ENCODE measurements around the gene KERA. TPM values are rescaled to one million over a fixed set of nuclear protein-coding genes. Genes with fewer than 3 reads are reported as not detected.

KERA gene
- total RNA-seq, 1 donor from 2014 or later: not detected

DNA sequence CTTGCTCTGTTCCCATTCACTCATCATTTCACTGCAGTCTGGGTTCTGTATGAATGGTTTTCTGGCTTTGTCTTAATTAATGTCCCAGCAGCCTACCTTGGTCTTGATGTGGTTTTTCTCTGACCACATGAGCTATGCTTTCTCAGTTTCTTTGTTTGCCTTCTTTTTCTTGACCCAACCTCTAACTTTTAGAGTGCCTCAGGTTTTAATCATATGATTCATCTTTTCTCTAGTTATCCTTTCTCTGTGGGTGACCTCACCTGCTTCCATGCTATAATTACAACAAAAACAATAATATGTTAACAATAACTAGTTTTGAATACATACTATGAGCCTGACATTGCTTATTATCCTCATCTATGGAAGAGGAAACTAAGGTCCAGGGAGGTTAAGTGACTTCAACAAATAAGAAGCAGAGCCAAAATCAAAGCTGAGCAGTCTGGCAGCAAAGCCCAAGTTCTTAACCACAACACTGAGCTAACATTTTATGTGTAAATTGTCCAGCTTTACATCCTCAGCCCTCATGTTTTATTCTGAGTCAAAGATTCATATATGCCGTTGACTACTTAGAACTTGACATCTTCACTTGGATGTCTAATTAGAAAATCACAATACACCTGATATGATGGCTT is 48.4 kb downstream of the KERA start:
- Histone ChIP-seq H3K27ac (no peak overlapping the region), H3K36me3 (no peaks in the 10 kb centered on the region), H3K4me1 (no peaks in the 10 kb centered on the region), H3K9me3 (no peaks in the 10 kb centered on the region), H3K27me3 (ENCODE audit: low read depth) (no peaks in the 10 kb centered on the region), H3K4me3 (no peak overlapping the region)
- intact Hi-C loops (cut with DNase I): no loop called here
- DNase-seq (no peak), ATAC-seq (no peak)
- TF ChIP-seq CTCF (IDR thresholded peaks at IDR 0.05): no peak

DNA sequence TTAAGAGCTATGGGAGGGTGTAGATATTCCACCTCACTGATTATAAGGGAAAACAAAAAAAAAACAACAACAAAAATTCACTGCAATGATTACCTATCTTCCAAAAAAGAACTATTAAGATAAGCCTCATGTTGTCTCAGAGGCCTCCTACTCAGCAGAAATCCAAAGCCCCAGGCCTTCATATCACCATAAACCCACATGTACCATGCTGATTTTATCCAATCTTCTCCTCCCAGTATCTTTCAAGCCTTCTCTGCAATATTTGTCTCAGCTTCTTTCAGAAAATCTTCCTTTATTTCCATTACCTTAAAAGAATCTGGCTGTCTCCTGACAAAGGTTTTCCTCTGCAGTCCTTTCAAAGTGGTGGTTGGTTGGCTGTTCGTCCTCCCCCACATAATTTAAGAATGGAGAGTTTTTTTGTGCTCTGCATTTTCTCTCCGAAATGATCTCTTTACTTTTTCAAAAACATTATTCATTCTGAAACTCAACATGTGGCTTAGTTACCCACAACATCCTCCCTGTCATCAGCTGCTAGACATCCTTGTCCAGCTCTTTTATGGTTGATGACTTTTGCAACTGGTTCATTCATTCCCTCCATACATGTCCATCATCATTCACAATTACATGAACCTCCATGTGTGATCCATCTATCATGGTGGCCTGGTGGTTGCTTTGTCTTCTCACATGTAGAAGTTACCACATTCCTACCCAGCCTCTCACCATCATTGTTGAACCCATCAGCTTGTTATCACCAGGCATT is 50.1 kb downstream of the KERA start:
- TF ChIP-seq CTCF (IDR thresholded peaks at IDR 0.05): no peak
- ATAC-seq: no peak
- intact Hi-C loops (cut with DNase I): no loop called here
- no peaks in the 10 kb centered on the region for H3K36me3 ChIP-seq
- DNase-seq: no peak
- H3K9me3 ChIP-seq: no peaks in the 10 kb centered on the region
- no peak overlapping the region for H3K4me3 ChIP-seq
- no peaks in the 10 kb centered on the region for H3K4me1 ChIP-seq
- H3K27ac ChIP-seq: no peak overlapping the region
- no peaks in the 10 kb centered on the region for H3K27me3 ChIP-seq (ENCODE audit: low read depth)

- ATAC-seq: no peak
- H3K9me3 ChIP-seq: no peaks in the 10 kb centered on the region
- no peaks in the 10 kb centered on the region for H3K4me1 ChIP-seq
- DNase-seq: no peak
- no peak within 1 kb of the TSS for H3K27ac ChIP-seq
- no peak within 1 kb of the TSS for H3K4me3 ChIP-seq
- intact Hi-C loops (cut with DNase I): no loop called here
- TF ChIP-seq CTCF (IDR thresholded peaks at IDR 0.05): no peak
- H3K36me3 ChIP-seq: no peaks in the 10 kb centered on the region
- H3K27me3 ChIP-seq (ENCODE audit: low read depth): no peaks in the 10 kb centered on the region
Observed at GRCh38 chr12:91004872-91005271, 53.0 kb downstream of the KERA start, which contains the start of gene EPYC. TSS of gene EPYC (minus strand) at chr12:91004972. CDS start at chr12:91002565, 2,407 bp downstream.

DNA sequence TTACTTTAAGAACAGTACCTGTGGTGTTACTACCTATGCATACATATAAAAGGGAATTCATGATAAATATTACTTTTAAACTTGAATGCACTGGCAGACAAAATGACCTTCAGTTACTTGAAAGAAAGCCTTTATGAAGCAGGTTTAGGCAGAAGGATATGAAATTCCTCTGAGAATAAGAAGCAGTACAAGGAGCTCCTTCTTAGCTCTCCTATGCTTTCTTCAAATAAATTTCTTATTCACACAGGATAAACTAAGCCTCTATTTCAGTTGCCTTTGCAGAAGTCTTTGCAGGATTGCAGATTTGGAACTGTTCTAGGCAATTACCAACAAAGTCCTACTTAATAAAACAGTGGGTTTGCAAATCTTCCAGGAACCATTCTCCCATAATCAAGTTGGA is 54.1 kb downstream of the KERA start:
- Histone ChIP-seq H3K4me3 (no peak overlapping the region), H3K27ac (no peak overlapping the region), H3K27me3 (ENCODE audit: low read depth) (no peaks in the 10 kb centered on the region), H3K36me3 (no peaks in the 10 kb centered on the region), H3K9me3 (no peaks in the 10 kb centered on the region), H3K4me1 (no peaks in the 10 kb centered on the region)
- ATAC-seq (no peak), DNase-seq (no peak)
- intact Hi-C loops (cut with DNase I): no loop called here
- no peak for TF ChIP-seq CTCF (IDR thresholded peaks at IDR 0.05)

DNA sequence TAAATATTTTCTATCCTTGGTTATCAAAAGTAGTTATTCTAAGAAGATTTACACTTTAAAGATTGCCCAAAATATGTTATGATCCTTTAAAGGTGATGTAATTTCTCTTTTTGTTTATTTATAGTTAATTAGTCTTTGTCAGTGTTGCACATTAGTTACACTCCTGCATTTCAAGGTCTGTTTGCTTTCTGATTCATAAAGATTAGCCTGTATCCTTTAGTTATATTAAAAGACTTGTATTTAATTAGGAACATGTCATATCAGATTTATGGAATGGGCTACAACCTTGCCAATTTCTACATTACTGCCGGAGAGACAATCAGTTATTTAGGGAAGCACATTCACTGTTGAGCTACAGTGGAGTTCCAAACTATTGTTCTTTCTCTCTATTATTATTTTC is 56.5 kb downstream of the KERA start:
- DNase-seq: no peak
- TF ChIP-seq CTCF (IDR thresholded peaks at IDR 0.05): no peak
- H3K27ac ChIP-seq: no peak overlapping the region
- H3K27me3 ChIP-seq (ENCODE audit: low read depth): no peaks in the 10 kb centered on the region
- intact Hi-C loops (cut with DNase I): no loop called here
- ATAC-seq: no peak
- H3K36me3 ChIP-seq: no peaks in the 10 kb centered on the region
- H3K9me3 ChIP-seq: no peaks in the 10 kb centered on the region
- H3K4me3 ChIP-seq: no peak overlapping the region
- H3K4me1 ChIP-seq: no peaks in the 10 kb centered on the region

Other genes with a start within 250 kb of the KERA start
- not detected for gene CCER1, start 102.8 kb downstream of the KERA start, total RNA-seq
- gene EPYC, start 53.1 kb downstream of the KERA start, total RNA-seq: not detected
- gene LUM, start 53.5 kb upstream of the KERA start, total RNA-seq: 227 TPM
- 843 TPM for gene DCN, start 124.8 kb upstream of the KERA start, total RNA-seq